Measurements from ENCODE around the gene PYGB.
"Not testable (repeated sequence)": the region's sequence is repeated elsewhere in the genome, so short reads cannot be mapped to it uniquely, and the experiment has no call there.

PYGB gene

DNA sequence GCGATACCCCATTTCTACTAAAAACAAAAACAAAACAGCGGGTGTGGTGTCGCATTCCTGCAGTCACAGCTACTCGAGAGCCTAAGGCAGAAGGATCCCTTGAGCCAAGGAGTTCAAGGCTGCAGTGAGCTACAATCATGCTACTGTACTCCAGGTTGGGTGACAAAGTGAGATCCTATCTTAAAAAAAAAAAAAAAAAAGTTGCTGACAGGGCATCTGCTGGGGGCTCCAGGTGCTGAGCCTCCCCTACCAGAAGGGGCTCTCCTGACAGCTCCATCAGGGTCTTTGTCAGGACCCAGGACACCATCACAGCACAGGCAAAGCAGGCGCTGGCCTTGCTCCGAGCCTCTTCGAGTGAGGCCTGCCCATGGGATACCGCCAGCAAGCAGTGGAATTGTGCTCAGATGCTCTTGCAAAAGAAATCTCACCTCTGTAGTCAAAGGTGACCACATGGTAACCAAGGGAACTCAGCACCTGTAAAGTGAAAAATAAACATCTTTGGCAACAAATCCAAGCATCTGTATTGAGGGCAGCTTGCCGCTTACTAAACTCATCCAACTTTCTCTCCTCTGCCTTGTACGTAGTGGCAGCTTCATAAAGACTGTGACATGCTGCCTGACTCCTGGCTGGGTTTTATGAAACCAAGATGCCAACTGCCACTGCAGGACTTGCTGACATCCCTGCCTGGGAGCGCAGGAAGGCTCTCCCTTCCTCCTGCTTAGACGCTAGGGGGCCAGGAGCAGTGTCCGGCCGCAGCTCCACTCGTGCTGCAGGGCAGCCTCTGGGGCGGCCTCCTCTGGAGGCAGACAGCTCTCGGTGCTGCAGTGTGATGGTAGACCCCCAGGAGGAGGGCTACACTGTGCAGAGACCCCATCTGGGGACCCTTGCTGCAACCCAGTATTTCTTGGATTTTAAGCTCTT, 66.9 kb downstream of the PYGB start:
- no peak for DNase-seq

DNA sequence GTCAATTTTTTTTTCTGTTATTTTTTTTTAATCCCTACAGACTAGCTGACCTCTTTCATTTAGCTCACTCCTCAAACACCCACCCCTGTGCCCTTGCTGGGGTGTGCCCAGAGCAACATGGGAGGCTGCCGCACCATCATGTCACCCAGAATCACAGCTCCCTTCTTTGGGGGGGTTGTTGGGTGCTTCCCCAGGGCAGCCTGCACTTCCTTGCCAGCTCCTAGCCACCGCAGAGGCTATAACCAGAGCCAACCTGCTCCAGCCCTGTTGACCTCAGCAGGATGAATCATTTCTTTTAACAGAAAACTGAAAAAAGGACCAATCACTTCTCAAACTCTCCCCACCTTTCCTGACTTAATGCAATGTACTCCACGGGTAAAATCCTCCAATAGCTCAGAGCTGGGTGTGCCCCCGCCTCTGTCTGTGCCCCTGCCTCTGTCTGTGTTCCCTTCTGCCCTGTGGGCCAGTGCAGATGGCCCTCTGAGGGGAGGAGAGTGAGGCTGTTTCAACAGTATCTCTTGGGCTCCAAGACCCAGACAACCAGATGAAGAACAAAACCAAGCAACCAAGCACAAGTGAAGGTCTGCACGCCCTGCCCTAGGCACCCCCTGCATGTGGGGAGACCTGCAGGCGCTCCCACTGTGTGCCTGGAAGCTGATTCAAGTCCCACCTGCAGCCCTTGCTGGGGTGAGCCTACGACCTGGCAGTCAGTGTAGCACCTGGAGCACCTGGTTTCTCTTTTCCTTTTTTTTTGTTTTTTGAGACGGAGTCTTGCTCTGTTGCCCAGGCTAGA, 67.7 kb downstream of the PYGB start:
- DNase-seq, result no peak

DNA sequence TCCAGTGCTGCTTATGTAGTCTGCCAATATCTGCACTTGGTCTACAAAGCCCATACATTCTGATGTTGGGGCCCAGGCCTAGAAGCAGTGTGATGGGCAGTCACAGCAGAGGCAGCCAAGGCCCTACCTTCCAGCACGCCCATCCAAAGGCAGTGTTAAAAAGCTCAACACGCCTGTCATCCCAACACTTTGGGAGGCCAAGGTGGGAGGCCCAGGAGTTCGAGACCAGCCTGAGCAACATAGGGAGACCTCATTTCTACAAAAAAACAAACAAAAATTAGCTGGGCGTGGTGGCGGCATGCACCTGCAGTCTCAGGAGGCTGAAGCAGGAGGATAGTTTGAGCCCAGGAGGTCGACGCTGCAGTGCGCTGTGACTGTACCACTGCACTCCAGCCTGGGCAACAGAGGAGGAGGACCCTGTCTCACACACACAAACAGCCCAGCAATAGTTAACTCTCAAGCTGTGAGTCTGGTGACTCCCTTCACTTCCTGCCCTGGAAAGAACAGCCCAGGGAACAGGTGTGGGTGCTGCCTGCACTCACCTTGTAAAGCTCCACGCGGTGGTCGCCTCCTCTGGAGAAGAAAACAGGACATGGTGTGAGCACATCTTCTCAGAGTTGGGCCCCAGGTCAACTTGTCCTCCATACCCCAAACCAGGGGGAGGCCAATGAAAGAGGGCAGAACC, 68.8 kb downstream of the PYGB start:
- no peak for DNase-seq

DNA sequence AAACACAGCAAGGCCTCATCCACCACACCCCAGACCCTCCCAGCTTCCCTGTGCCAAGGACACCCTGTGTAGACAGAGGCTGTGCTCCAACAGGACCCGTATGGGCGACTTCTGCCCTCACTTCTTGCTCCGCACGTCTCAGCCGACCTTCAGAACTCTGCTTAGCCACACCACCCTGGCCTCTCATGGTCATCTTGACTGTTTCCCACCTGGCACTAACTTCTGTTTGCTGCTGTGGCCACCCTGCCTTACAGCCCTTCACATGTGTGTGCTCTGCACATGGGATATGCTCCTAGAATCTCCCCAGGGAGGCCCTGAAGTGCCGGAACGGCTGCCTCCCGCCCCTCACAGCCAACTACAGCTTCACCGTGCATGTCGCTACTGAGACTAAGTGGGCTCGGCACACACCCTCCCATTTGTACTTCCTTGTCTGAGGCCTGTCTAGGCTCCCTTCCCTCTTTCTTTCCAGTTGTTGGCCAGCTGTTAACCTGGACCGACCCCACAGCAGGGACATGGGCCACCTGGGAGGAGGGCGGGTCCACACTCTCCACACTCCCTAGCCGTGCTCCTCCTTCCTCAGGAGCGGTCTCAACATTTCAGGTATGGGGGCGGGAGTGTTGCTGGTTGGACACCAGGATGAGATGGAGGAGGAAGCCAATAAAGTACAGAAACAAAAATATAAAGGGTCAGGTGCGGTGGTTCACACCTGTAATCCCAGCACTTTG, 69.6 kb downstream of the PYGB start:
- no peak for DNase-seq

GRCh38 chr20:25318471-25319240, 70.8 kb downstream of the PYGB start:
- DNase-seq, result no peak

- DNase-seq, result no peak
Measured at GRCh38 chr20:25319241-25320034, 71.6 kb downstream of the PYGB start.

GRCh38 chr20:25320035-25320800, 72.3 kb downstream of the PYGB start:
- no peak for DNase-seq

DNA sequence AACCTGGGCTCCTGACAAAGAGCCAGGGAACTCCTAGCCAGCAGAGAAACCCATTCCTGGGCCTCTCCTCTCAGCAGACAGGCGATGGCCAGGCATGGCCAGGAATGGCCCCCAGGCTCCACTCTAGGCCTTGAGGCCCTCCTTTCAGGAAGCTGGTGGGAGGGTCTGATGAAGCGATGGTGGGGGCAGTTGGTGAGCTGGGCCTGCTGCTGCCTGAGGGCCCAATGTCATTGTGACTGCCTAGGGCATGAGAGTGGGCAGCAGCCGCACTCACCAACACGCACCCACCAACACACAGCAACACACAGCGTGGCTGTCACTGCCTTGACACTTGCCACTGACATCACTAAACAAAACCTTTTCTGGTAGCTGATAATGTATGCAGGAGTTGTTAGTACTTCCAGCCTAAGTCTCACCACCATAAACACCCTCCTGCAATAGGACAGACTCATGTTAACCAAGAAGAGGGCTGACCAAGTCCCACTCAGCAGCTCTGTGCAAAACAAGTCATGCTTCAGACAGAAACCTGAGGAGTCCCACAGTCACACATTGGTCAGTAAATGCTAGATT, 73.5 kb downstream of the PYGB start:
- DNase-seq, result no peak

GRCh38 chr20:25321991-25322390, 74.1 kb downstream of the PYGB start:
- no peak for DNase-seq

- DNase-seq, result no peak
Measured at GRCh38 chr20:25323496-25324246, 75.8 kb downstream of the PYGB start.

DNA sequence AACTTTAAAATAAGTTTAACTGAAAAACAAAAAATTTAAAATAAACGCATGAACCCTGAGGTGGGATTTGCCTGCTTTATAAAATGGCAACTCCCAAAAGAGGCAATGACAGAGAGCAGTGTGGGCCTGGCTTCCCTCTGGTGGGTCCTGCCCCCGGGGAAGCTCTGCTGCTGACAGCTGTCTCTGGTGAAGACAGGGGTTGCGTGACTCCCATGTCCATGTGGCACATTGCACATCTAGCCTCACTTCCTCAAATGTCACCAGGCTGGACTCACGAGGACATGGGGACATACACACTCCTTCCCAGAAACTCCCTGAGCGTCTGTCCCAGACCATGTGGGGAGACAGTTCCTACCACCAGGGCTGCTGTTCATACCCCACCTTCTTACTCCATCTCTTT, 76.5 kb downstream of the PYGB start:
- no peak for DNase-seq

DNA sequence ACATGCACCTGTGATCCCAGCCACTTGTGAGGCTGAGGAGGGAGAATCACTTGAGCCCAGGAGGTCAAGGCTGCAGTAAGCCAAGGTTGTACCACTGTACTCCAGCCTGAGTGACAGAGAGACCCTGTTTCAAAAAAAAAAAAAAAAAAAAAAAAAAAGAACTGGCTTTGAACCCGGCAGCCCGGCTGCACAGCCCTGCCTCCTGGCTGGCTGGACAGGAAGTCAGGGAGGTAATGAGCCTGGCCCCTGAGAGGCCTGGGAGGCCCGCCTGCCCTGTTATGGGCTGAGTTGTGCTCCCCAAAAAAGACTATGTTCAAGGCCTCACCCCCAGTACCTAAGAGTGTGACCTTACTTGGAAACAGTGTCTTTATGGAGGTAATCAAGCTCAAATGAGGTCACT, 77.2 kb downstream of the PYGB start:
- DNase-seq, result no peak

GRCh38 chr20:25325997-25326396, 78.1 kb downstream of the PYGB start:
- DNase-seq, result no peak

DNA sequence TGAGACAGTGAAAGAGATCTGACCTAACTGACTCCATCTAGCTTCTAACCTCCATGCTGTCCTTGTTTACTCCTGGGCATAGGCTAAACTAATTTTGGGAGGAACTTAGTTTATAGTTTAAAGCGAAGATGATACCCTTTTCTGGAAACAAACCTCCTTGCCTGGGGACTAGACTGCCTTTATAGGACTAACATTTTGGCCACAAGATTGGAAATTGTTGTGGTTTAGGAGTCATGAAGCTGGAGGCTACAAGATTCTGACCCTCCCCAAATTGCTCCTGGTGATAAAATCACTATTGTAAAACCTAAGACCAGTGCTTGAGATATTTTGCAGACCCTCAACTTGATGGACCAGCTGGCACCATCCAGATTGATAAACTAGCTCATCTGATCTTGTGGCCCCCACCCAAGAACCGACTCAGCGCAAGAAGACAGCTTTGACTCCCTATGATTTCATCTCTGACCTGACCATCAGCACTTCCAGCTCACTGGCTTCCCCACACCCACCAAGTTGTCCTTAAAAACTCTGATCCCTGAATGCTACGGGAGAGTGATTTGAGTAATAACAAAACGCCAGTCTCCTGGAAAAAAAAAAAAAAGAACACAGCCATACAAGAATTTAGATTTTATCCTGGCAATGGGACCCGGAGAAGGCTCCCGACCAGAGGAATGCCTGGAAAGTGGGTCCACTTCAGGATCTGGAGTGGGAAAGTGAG, 79.8 kb downstream of the PYGB start:
- no peak for DNase-seq

DNA sequence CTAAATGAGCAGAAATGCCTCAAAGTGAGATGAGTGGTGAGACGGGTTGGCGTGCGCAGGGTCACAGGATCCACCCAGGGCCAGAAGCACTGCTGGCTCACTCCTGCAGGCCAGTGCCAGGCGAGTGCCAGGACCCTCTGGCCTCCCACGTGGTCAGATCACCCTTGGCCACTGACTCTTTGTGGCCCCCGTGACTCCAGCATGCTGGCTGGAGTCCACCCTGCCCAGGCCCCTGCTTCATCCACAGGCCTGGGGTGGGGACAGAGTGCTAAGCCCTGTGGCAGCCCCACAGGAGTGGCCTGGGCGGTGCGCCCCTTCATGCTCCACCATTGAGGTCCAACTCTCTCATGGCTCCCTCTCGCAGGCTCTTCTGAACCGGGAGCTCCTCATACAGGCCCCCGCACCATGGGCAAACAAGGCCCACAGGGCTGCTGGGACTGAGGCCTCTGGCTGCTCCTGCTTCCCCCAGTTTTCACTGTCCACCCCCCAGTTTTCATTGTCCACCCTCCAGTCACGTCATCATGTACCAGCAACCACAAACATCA, 81.1 kb downstream of the PYGB start:
- DNase-seq, result no peak

DNA sequence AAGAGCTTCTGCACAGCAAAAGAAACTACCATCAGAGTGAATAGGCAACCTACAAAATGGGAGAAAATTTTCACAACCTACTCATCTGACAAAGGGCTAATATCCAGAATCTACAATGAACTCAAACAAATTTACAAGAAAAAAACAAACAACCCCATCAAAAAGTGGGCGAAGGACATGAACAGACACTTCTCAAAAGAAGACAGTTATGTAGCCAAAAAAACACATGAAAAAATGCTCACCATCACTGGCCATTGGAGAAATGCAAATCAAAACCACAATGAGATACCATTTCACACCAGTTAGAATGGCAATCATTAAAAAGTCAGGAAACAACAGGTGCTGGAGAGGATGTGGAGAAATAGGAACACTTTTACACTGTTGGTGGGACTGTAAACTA, 87.1 kb downstream of the PYGB start:
- DNase-seq, result not testable (repeated sequence)

DNA sequence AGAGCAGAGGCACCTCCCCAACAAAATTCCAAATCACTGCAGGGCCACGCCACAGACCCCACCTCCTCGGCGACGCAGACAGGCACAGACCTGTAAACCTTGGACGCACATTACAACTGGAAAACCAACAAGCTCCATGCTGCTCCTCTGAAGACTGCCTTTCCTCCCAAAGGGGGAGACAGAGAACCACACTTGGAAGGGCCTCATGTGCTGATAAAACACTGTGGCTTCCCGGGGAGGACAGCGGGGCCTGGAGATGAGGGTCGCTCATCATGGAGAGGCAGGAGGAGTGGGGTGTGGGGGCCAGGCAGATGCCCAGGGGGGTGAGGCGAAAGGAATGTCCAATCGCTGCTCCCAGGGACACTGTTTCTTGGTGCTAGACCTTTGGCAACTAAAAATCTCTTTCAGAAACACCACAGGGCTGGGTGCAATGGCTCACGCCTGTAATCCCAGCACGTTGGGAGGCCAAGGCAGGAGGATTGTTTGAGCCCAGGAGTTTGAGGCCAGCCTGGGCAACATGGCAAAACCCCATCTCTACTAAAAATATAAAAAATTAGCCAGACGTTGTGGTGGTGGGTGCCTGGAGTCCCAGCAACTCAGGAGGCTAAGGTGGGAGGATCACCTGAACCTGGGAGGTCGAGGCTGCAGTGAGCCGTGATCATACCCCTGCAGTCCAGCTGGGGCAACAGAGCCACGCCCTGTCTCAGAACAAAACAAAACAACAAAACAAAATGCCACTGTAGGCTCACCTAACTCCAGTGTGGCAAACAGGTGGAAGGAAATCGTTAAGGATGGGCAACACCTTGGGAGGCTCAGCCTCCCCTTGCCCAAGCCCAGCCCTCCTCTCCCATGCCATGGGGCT, 88.9 kb downstream of the PYGB start:
- no peak for DNase-seq
